Glomerular endothelial cell (primary cell): ENCODE results near the gene MOB3B. TPM values are rescaled to one million over a fixed set of nuclear protein-coding genes. Genes with fewer than 3 reads are reported as not detected.

Source experiments
- DNase-seq: peaks from one replicate; pipeline ENCODE4 v3.0.0-alpha.2; 2011; ENCODE audit warnings: low read depth, low spot score; ENCODE audit errors: extremely low read depth
- total RNA-seq: library from RNA; depleted of rRNA; stranded (reverse); fragments of >200 nt; gene quantifications from 2 replicates; pipeline ENCODE4 v1.2.3, GENCODE V29; 2015

The MOB3B gene
- 0.05 and 0.47 TPM in 2 replicates for total RNA-seq

DNA sequence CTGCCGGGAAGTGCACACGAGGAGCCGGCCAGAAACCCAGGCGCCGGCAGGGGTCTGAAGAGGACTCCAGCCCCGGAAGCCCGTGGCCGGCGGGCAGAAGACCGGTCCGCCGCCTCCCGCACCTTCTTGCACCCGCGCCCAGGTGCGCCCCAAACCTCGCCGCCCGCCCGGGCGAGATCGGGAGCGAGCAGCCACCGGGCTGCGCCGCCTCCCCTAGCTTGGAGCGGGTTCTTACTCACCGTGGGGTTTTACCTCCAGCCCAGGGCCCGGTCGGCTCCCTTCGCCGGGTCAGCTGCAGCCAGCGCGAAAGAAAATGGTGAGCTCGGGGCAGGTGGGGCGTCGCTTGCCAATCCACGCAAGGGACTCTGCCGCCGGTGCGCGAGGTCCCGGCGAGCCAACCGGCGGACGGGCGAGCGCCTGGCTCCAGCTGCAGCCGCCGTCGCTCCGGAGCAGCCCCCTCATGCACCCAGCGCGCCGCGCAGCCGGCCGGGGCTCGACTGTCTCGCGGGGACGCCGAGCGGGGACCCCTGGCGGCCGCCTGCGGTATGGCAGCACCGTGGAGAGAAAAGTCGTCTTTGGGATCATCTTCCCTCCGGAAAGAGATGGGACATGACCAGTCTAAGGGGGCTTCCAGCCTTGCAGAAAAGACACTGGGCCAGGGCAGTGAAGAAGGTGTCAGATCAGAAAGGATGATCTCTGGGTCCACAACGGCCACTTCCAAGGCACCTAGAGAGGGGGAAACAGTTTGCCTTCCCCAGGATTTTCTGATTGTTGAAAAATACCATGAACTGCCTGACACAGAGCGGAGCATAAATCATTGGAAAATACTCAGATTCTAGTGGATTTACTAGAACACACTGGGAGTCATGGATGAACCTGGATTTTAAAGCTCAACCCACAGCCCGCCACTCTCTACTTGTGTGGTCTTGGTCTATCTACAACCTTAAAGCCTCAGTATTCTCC lies at the start of gene MOB3B:
TSS of gene MOB3B (minus strand) at position 499 of the 963 bp plus-strand sequence. CDS start 74,264 bp downstream, outside the sequence.
- DNase-seq, result no peak

DNA sequence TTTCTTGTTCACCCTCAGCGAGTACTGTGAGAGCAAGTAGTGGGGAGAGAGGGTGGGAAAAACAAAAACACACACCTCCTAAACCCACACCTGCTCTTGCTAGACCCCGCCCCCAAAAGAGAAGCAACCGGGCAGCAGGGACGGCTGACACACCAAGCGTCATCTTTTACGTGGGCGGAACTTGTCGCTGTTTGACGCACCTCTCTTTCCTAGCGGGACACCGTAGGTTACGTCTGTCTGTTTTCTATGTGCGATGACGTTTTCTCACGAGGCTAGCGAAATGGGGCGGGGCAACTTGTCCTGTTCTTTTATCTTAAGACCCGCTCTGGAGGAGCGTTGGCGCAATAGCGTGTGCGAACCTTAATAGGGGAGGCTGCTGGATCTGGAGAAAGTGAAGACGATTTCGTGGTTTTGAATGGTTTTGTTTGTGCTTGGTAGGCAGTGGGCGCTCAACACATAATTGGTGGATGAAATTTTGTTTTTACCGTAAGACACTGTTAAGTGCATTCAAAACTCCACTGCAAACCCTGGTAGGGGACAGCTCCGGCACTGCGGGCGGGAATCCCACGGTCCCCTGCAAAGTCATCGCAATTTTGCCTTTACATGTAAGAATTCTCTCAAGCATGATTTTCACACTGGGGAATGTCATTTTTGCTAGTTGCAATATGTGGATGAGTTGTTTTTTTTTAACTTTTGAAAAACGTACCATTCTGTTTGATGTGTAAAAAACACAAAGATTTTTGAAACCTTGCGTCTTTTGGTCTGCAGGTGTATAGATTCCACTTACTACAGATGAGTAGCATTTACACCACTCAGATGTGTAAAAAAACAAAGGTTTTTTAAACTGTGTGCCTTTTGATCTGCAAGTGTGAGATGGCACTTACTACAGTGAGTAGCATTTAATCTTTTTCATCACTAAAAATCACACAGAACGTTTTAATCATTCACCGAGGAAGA lies 44.3 kb upstream of the MOB3B start:
- peak; percentile 100 for DNase-seq

DNA sequence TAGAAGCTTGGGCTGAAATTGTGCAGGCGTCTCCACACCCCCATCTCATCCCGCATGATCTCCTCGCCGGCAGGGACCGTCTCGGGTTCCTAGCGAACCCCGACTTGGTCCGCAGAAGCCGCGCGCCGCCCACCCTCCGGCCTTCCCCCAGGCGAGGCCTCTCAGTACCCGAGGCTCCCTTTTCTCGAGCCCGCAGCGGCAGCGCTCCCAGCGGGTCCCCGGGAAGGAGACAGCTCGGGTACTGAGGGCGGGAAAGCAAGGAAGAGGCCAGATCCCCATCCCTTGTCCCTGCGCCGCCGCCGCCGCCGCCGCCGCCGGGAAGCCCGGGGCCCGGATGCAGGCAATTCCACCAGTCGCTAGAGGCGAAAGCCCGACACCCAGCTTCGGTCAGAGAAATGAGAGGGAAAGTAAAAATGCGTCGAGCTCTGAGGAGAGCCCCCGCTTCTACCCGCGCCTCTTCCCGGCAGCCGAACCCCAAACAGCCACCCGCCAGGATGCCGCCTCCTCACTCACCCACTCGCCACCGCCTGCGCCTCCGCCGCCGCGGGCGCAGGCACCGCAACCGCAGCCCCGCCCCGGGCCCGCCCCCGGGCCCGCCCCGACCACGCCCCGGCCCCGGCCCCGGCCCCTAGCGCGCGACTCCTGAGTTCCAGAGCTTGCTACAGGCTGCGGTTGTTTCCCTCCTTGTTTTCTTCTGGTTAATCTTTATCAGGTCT lies 43.5 kb upstream of the MOB3B start, which contains the start of gene C9orf72:
TSS of gene C9orf72 (minus strand) at position 564 of the 716 bp plus-strand sequence. CDS start 6,361 bp downstream, outside the sequence.
- no peak for DNase-seq

- DNase-seq, result no peak
Measured at GRCh38 chr9:27572566-27572917, 42.9 kb upstream of the MOB3B start.

- no peak for DNase-seq
Measured at GRCh38 chr9:27572061-27572460, 42.4 kb upstream of the MOB3B start.

DNA sequence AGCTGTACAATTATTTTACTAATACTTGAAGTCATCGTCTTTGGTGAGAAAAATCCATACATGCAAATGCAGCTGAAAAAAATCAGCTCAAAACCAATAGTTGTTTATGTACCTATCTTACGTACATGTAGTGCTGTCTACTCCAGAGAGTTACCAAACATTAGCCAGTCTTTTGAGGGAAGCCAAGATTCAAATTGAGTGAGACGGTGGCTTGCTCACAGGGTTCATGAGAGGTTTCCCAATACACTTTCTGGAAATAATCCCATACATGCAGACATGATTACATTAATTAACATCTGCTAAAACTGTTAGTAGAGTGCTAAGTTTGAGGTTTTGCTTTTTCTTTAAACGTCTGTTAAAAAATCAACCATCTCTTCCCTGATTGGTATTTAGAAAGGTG lies 41.4 kb upstream of the MOB3B start:
- no peak for DNase-seq

GRCh38 chr9:27569406-27569805 lies 39.8 kb upstream of the MOB3B start:
- no peak for DNase-seq

DNA sequence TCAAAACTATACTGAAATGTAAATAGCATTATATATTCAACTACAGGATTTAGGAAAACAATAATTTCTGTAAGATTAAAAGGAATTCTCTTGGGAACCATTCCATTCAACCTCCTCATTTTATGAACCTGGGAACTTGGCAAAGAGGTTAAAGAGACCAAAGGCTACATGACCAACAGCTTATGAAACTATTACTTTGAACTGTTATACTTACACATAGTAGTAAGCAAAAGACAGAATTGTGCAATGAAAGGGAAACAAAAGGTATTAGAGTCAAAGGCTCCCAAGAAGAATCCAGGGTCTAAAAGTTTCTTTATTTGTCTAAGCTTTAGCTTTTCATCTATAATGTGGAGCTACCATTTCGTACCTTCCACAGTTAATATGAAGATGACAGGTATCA lies 36.5 kb upstream of the MOB3B start:
- no peak for DNase-seq

- DNase-seq, result no peak
Measured at GRCh38 chr9:27565696-27566095, 36.1 kb upstream of the MOB3B start.

DNA sequence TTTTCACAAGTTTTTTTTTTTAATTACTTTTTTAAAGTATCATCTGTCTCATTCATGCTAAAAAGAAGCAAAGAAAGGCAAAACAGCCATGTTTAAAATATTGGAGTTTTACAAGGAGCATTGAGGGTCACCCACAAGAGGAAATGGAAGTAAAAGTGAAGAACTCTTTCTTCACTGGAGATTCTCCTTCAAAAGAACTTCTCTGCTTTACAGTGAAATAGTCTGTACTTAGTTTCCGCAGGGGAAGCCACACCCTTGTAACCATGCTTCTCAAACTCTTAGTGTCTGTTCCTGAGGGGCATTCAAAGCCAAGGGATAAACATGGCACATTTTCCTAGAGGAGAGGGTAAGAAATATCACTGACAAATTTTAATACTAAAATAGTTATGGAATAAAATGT lies 35.1 kb upstream of the MOB3B start:
- no peak for DNase-seq

- no peak for DNase-seq
Measured at GRCh38 chr9:27563738-27564430, 34.3 kb upstream of the MOB3B start.

GRCh38 chr9:27561685-27562084 lies 32.1 kb upstream of the MOB3B start:
- no peak for DNase-seq

DNA sequence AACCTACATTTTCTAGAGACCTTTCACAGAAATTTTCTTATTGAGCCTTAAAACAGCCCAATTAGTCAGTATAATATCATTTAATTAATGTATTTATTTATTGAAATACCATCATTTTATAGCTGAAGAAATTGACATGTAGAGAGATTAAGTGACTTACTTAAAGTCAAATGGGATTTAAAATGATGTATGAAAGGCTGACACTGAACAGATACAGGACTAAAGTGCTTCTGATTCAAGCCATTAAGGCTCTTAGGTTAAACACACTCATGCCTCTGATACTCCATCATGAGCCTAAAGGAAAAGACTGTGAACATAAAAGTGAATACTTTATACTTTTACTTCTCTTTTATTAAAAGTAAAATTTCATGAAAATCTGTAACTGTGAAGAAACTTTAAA lies 30.8 kb upstream of the MOB3B start:
- no peak for DNase-seq

DNA sequence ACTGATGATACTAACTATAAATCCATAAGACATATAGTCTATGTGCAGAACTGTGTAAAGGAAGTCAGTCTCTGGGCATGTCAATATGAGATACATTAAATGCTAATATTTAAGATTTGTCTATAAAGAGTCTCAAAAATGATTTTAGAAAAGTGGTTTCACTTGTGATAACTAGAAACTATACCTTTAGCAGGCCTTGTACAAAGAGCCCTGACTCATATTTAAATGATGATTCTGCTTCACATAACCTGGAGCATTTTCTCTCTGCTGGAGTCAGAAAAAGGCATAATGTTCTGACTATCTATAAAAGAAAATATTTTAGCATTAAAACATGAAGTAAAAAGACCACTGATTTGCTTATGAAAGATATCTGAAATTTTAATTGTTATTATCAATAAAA lies 28.7 kb upstream of the MOB3B start:
- DNase-seq, result no peak

- no peak for DNase-seq
Measured at GRCh38 chr9:27556470-27556869, 26.9 kb upstream of the MOB3B start.

GRCh38 chr9:27554712-27555111 lies 25.1 kb upstream of the MOB3B start:
- DNase-seq, result no peak

- no peak for DNase-seq
Measured at GRCh38 chr9:27549196-27549755, 19.7 kb upstream of the MOB3B start.

DNA sequence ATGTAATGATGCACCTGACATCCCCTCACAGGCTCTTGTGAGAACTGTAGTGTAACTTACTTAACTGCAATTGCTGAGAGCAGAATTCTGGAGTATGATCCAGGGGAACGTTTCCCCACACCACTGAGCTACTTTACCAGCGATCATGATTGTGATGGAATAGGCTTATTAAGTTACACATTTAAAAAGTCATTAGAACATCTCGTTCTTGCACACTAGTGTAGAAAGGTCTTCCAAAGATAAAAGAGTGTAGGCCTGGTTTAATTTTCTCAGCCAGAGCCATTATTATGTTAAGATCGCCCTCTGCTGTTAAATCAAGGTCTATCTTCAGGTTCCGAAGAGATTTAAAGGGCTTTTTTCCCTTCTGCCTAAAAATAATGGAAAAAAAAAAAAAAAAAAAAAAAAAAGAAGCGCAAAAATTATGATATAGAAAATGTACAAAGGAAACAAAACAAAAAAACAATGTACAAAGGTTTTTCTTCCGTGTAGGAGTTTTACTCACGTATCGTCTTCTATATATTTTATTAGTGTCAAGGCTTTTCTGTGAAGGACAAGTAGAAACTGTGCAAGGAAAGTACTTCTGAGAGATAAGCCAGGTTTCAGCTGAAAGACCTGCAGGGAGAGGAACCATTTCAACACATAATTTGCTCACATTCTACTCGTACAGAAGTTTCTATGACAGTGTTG lies 18.6 kb upstream of the MOB3B start:
- DNase-seq, result no peak

GRCh38 chr9:27545471-27545870 lies 15.9 kb upstream of the MOB3B start:
- DNase-seq, result no peak
